AG04450 (cell line): ENCODE data around the gene SLC25A29. TPM values are rescaled to one million over a fixed set of nuclear protein-coding genes. Genes with fewer than 3 reads are reported as not detected.

ENCODE experiments used
- CTCF ChIA-PET: fragments of 300-600, 350-600 bp; formaldehyde crosslinking; extraction: SDS; loops from one replicate; lab custom pipeline; 2022; ENCODE audit warnings: antibody characterized with exemption, inconsistent platforms; lab: Charles Lee
- POLR2A ChIA-PET: fragments of 350-600 bp; formaldehyde crosslinking; extraction: SDS; loops from one replicate; lab custom pipeline; 2021; ENCODE audit warnings: antibody characterized with exemption, inconsistent platforms; lab: Yijun Ruan, JAX
- DNase-seq: peaks from one replicate; pipeline ENCODE4 v3.0.0-alpha.2; 2011; ENCODE audit warnings: low read depth, low spot score
- H3K27ac ChIP-seq: one replicate; pipeline ENCODE4 v1.5.1; 2012; ENCODE audit warnings: low read depth, low read length, control low read depth
- H3K27me3 ChIP-seq: one replicate; pipeline ENCODE4 v1.6.0; 2012; ENCODE audit warnings: low read length; ENCODE audit not compliant: control insufficient read depth, insufficient read depth
- H3K4me3 ChIP-seq: 2 replicates; pipeline ENCODE4 v1.5.1; 2011; ENCODE audit warnings: mild to moderate bottlenecking, low read depth, low read length, control low read depth
- H3K9me3 ChIP-seq: 2 replicates; pipeline ENCODE4 v1.5.1; 2012; ENCODE audit warnings: low read length; ENCODE audit not compliant: control insufficient read depth, insufficient read depth
- polyA plus RNA-seq: library from polyadenylated mRNA; depleted of rRNA; stranded (reverse); fragments of >200 nt; gene quantifications from 2 replicates; pipeline ENCODE4 v1.2.3, GENCODE V29; 2011
- TF ChIP-seq, protein P1 (sequence below): IDR thresholded peaks from 2 replicates; pipeline ENCODE4 v1.5.1; 2011; ENCODE audit warnings: low read depth, low read length, control low read depth, inconsistent platforms

The SLC25A29 gene
- polyA plus RNA-seq, 1 experiment = 21.3 TPM

DNA sequence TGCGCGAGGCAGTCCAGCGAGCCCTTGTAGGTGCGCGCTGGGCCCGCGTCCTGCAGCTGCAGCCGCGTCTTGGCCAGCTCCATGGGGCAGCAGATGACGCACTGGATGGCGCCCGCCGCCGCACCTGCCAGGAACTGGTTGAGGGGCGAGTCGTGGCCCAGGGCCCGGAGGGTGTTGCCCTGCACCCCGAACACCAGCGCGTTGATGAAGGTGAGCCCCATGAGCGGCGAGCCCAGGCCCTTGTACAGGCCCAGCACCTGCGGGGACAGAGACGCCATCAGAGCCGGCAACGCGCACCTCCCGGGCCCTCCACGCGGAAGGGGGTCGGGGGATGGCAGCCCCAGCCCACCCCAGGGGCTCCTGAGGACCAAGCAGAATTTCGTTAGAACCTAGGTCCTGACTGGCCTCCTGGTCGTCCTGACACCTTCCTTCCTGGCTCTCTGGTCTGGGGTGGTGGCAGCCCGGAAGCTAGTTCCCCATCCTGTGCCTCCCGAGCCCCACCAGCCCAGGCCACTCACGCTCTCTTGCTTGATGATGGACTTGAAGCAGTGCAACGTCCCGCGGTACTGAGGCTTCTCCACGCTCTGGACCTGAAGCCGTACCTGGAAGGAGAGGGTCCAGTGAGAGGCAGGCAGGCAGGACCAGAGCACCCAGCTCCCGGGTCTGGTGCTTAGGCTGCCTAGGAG lies 13.3 kb downstream of the SLC25A29 start:
- Histone ChIP-seq H3K27ac (no peak overlapping the region), H3K9me3 (no peaks in the 10 kb centered on the region; the same call in 1 of the 2 replicates), H3K27me3 (no peaks in the 10 kb centered on the region), H3K4me3 (no peak overlapping the region)
- DNase-seq = no peak
- TF ChIP-seq, protein P1, sequence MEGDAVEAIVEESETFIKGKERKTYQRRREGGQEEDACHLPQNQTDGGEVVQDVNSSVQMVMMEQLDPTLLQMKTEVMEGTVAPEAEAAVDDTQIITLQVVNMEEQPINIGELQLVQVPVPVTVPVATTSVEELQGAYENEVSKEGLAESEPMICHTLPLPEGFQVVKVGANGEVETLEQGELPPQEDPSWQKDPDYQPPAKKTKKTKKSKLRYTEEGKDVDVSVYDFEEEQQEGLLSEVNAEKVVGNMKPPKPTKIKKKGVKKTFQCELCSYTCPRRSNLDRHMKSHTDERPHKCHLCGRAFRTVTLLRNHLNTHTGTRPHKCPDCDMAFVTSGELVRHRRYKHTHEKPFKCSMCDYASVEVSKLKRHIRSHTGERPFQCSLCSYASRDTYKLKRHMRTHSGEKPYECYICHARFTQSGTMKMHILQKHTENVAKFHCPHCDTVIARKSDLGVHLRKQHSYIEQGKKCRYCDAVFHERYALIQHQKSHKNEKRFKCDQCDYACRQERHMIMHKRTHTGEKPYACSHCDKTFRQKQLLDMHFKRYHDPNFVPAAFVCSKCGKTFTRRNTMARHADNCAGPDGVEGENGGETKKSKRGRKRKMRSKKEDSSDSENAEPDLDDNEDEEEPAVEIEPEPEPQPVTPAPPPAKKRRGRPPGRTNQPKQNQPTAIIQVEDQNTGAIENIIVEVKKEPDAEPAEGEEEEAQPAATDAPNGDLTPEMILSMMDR = no peak
- ChIA-PET POLR2A (no interaction called here), CTCF (no interaction called here)

DNA sequence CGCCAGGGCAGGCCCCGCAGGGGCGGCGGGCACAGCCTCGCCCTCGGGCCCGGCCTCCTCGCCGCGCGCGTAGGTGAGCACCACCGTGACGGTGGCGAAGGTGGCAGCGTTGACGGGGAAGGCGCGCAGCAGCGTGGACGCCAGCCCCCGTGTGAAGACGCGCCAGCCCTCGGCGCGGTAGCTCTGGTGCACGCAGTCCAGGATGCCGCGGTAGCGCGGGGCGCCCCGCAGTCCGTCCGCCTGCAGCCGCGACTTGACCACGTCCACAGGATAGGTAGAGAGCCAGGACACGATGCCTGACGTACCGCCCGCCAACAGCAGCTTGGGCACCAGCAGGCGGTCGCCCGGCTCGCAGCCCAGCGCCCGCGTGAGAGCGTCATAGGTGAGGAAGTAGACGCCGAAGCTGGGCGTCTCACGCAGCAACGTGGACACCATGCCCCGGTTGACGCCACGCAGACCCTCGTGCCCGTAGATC lies 13.9 kb downstream of the SLC25A29 start:
- POLR2A ChIA-PET = no interaction called here
- Histone ChIP-seq H3K27ac (no peak overlapping the region), H3K27me3 (no peaks in the 10 kb centered on the region), H3K9me3 (no peaks in the 10 kb centered on the region; the same call in 1 of the 2 replicates), H3K4me3 (no peak overlapping the region)
- CTCF ChIA-PET = no interaction called here
- DNase-seq = no peak
- TF ChIP-seq, protein P1 = no peak

DNA sequence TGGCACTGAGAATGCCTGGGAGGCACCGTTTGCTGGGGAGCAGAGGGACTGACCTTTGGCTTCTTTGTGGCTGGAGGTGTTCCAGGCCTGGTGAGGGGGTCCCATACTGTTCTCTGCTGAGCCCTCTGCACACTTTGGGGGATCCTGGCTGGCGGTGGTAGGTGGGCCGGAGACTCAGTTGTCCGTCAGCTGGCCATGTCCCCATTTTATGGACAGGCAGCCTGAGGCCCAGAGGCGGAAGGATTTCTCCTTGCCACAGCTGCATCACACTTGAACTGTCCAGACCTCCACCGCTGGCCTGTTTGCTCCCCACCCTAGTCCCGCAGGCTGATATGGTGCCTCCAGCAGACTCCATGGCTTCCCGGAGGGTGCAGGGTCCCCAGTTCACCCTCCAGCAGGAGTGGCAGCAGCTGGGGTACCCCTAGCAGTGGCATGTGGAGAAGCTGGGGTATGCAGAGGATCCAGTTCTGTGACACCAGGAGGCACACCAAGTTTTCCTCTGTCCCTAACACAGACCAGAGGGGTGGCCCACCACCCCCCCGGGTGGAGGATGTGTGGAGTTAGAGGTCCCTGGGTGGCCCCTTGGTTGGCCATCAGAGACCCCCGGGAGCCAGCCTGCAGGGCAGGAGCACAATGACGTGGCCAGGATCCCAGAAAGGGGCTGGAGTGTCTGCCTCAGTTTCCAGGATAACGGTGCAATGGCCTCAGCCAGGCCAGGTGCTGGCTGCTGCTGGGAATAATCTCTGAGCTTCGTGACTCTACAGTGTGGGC lies 14.8 kb downstream of the SLC25A29 start:
- no peak for DNase-seq
- ChIA-PET CTCF (no interaction called here), POLR2A (no interaction called here)
- Histone ChIP-seq H3K4me3 (no peak overlapping the region), H3K27ac (no peak overlapping the region), H3K27me3 (no peaks in the 10 kb centered on the region), H3K9me3 (no peaks in the 10 kb centered on the region; the same call in 1 of the 2 replicates)
- TF ChIP-seq, protein P1 = no peak

DNA sequence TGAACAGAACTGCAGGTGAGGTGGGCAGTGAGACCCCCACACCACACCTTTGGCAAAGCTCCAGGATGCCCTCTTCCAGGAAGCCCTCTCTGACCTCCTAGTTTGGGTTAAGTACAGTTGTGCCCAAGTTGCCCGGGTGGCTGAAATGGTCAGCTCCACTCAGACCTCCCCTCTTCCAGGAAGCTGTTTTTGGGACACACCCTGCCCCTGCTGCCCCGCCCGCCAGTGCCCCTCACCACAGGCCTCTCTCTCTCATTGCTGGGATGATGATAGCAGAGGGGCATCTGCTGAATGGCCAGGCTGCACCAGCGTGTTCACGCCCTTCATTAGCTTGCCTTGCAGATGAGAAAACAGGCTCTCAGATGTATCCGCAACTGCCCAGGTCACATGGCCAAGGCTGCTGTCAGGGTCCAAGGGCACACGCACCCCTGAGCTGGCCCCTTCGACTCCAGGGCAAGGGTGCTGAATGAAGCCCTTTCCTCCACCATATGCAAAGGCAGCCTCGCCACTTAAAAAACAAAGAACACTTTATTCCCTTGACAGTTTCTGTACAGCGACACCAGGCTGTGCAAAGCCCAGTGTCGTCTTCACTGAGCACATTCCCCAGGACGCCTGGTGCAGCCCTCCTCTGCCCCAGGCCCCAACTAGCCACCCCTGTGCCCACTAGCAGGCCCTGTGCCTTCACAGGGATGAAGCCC lies 15.5 kb downstream of the SLC25A29 start:
- no peak overlapping the region for H3K27ac ChIP-seq
- POLR2A ChIA-PET = no interaction called here

More for the DNA sequence above, 15.5 kb downstream of the SLC25A29 start:
- H3K4me3 ChIP-seq = no peak overlapping the region
- DNase-seq = no peak
- TF ChIP-seq, protein P1 = no peak
- H3K27me3 ChIP-seq = no peaks in the 10 kb centered on the region
- H3K9me3 ChIP-seq = no peaks in the 10 kb centered on the region; the same call in 1 of the 2 replicates
- CTCF ChIA-PET = interaction anchor here (1.2 kb wide), 1 partner anchor 87 kb away, joined by 3 read pairs; no protein-coding TSS in a partner anchor
